Nephron progenitor cell (in vitro differentiated cells): Measurements from ENCODE around the gene TTC27.
A peak's percentile ranks its signal among the peaks of the same experiment; 100 is the strongest.
"Not testable (repeated sequence)": the region's sequence is repeated elsewhere in the genome, so short reads cannot be mapped to it uniquely, and the experiment has no call there.

ENCODE experiments used
- DNase-seq: peaks from one replicate; pipeline ENCODE4 v3.0.0; 2021
- H3K27ac Mint-ChIP-seq: 2 replicates; pipeline ENCODE4 v1.8.0; 2021; ENCODE audit warnings: mild to moderate bottlenecking, moderate library complexity, mixed read lengths
- H3K27me3 Mint-ChIP-seq: 2 replicates; pipeline ENCODE4 v1.8.0; 2021; ENCODE audit warnings: mild to moderate bottlenecking, low read depth, mixed read lengths; ENCODE audit not compliant: poor library complexity
- H3K36me3 Mint-ChIP-seq: 2 replicates; pipeline ENCODE4 v1.8.0; 2021; ENCODE audit warnings: low read depth, mixed read lengths
- H3K4me1 Mint-ChIP-seq: 2 replicates; pipeline ENCODE4 v1.8.0; 2021; ENCODE audit warnings: mixed read lengths
- H3K4me3 Mint-ChIP-seq: 2 replicates; pipeline ENCODE4 v1.8.0; 2021; ENCODE audit warnings: mild to moderate bottlenecking, moderate library complexity, mixed read lengths
- H3K9me3 Mint-ChIP-seq: 2 replicates; pipeline ENCODE4 v1.8.0; 2021; ENCODE audit warnings: mild to moderate bottlenecking, moderate library complexity, mixed read lengths
- TF ChIP-seq, protein P1 (sequence below): fragments of 200-600 bp; sonication (generic); IDR thresholded peaks from 2 replicates; pipeline ENCODE4 v1.5.0; 2021; ENCODE audit warnings: antibody characterized with exemption

Gene TTC27

DNA sequence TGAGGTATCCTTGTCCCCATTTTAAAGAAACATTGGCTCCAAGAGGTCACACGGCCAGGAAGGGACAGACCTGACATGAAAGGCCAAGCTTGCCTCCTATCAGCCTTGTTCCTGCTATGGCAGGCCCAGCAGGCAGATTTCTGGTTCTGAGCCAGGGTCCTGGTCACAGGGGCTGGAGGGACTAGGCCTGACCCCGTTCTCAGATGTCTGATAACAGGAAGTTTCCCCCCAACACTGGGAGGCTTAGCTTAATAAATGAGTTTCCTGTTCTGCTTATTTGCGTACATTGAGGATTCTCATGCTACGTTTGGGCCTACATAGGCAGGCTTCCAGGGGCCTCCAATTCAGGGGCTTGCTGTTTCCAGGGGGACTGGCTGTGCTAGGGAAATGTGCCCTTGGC is 211.1 kb downstream of the TTC27 start:
- Mint-ChIP-seq H3K27me3 (peaks cover 11% of the 10 kb centered on the region), H3K27ac (peak overlapping the region; percentile 64), H3K36me3 (peaks cover 14% of the 10 kb centered on the region), H3K4me1 (peaks cover 38% of the 10 kb centered on the region), H3K9me3 (peaks cover 23% of the 10 kb centered on the region), H3K4me3 (no peak overlapping the region)
- TF ChIP-seq, protein P1, sequence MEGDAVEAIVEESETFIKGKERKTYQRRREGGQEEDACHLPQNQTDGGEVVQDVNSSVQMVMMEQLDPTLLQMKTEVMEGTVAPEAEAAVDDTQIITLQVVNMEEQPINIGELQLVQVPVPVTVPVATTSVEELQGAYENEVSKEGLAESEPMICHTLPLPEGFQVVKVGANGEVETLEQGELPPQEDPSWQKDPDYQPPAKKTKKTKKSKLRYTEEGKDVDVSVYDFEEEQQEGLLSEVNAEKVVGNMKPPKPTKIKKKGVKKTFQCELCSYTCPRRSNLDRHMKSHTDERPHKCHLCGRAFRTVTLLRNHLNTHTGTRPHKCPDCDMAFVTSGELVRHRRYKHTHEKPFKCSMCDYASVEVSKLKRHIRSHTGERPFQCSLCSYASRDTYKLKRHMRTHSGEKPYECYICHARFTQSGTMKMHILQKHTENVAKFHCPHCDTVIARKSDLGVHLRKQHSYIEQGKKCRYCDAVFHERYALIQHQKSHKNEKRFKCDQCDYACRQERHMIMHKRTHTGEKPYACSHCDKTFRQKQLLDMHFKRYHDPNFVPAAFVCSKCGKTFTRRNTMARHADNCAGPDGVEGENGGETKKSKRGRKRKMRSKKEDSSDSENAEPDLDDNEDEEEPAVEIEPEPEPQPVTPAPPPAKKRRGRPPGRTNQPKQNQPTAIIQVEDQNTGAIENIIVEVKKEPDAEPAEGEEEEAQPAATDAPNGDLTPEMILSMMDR, result no peak
- DNase-seq, result no peak

DNA sequence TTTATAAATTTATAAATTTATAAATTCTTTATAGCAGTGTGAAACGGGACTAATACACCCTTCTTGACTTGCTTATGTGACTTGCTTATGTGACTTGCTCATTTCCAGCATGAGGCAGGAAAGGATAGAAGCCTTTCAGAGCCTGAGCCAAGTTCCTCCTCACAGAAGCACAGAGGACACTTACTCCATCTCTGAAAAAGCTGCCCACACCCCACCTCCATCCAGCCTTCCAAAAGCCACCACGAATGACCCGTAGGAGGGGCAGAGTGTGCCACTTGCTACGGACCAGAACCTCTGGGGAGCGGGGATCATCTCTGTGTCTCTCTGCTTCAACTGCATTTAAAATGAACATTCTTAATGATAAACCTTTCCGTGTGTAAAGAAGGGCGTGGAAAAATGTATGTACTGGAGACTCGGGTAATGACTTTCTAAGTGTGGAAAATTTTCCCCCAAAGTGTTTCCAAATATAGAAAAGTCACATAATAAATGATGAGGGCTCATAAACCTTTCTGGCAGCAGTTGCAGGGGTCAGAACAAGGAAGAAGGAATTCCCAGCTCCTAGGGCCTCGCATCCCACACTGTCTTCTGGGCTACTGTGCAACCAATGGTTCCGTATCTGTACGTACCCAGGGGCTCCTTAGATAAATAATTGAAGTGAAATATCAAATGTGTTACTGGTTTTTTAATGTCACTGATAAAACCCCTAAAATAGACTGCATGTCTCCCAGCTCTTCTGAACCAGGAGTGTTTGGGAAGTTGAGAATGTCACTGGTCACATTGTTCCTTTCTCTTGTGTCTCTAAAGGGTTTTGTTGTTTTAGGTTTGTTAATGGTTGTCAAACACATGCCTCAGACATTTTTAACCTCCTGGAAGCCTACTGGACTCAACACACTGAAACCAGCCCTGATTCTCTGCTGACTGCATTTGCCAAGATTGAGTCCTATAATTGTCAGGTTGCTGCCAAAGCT is 214.4 kb downstream of the TTC27 start:
- Mint-ChIP-seq H3K27ac (peak overlapping the region; percentile 15), H3K9me3 (peaks cover 32% of the 10 kb centered on the region), H3K36me3 (peaks cover 5% of the 10 kb centered on the region), H3K27me3 (peaks cover 9% of the 10 kb centered on the region), H3K4me1 (peaks cover 15% of the 10 kb centered on the region), H3K4me3 (no peak overlapping the region)
- TF ChIP-seq, protein P1, result no peak
- DNase-seq, result no peak

DNA sequence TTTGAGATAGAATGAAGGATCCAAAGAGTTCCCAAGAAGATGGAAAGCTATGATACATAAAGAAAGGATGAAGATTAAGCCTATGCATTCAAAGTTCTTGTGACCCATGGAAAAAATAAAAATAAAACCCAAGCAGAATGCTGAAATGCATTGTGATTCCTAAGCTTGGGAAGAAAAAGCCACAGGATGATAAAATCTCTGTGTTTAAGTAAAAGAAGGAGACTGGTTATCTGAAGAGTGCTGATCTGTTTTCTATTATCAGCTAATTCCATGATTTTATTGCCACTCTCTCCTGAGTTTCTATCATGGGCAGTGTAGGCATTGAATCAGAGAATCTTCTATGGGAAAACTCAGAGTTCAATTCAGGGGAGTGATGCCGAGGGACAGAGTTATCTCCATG is 215.8 kb downstream of the TTC27 start:
- Mint-ChIP-seq H3K27ac (no peak overlapping the region), H3K4me3 (no peak overlapping the region), H3K4me1 (peaks cover 8% of the 10 kb centered on the region), H3K36me3 (peaks cover 5% of the 10 kb centered on the region), H3K27me3 (peaks cover 9% of the 10 kb centered on the region), H3K9me3 (peaks cover 37% of the 10 kb centered on the region)
- TF ChIP-seq, protein P1, result no peak
- no peak for DNase-seq

DNA sequence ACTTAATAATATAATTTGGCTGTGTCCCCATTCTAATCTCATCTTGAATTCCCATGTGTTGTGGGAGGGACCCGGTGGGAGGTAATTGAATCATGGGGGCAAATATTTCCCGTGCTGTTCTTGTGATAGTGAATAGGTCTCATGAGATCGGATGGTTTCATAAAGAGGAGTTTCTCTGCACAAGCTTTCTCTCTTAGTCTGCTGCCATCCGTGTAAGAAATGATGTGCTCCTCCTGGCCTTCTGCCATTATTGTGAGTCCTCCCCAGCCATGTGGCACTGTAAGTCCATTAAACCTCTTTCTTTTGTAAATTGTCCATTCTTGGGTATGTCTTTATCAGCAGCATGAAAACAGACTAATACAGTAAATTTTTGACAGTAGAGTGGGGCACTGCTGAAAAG is 216.4 kb downstream of the TTC27 start:
- H3K27ac Mint-ChIP-seq, result no peak overlapping the region
- TF ChIP-seq, protein P1, result no peak
- no peak overlapping the region for H3K4me3 Mint-ChIP-seq
- H3K27me3 Mint-ChIP-seq, result peaks cover 9% of the 10 kb centered on the region
- peaks cover 5% of the 10 kb centered on the region for H3K36me3 Mint-ChIP-seq
- DNase-seq, result no peak
- peaks cover 37% of the 10 kb centered on the region for H3K9me3 Mint-ChIP-seq
- H3K4me1 Mint-ChIP-seq, result peaks cover 8% of the 10 kb centered on the region

DNA sequence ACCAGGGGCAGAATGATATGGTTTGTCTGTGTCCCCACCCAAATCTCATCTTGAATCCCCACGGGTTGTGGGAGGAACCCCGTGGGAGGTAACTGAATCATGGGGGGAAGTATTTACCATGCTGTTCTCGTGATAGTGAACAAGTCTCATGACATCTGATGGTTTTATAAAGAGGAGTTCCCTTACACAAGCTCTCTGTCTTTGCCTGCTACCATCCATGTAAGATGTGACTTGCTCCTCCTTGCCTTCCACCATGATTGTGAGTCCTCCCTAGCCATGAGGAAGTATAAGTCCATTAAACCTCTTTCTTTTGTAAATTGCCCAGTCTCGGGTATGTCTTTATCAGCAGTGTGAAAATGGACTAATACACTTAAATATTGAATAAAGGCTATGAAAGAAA is 218.4 kb downstream of the TTC27 start:
- H3K27ac Mint-ChIP-seq, H3K4me1 Mint-ChIP-seq, H3K27me3 Mint-ChIP-seq, H3K4me3 Mint-ChIP-seq, DNase-seq, H3K36me3 Mint-ChIP-seq: not testable (repeated sequence)
- H3K9me3 Mint-ChIP-seq, result peaks cover 37% of the 10 kb centered on the region

DNA sequence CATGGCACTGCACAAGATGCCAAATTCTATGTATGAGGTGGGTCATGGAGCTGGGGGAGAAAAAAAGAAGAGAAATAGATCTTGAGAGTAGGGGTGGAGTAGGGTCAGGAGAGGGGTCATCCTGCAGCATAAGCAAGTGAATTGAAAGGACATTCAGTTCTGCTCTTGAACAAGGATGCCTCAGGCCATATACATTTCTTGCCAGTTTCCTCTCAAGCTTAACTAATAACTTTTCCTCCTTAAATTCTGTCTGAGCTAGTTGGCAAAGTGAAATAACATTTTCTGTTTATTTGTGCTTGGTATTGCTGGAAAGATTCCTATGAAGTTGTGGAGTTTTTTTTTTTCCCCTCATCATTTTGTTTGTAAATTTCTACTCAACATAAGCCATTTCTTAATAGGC is 219.9 kb downstream of the TTC27 start:
- Mint-ChIP-seq H3K9me3 (peaks cover 37% of the 10 kb centered on the region), H3K27me3 (no peaks in the 10 kb centered on the region), H3K27ac (no peak overlapping the region), H3K4me3 (no peak overlapping the region), H3K36me3 (peaks cover 5% of the 10 kb centered on the region), H3K4me1 (peaks cover 9% of the 10 kb centered on the region)
- TF ChIP-seq, protein P1, result no peak
- no peak for DNase-seq
